ENCODE results near the gene C4orf46. TPM values are rescaled to one million over a fixed set of nuclear protein-coding genes. Genes with fewer than 3 reads are reported as not detected.
"Not testable (repeated sequence)": the region's sequence is repeated elsewhere in the genome, so short reads cannot be mapped to it uniquely, and the experiment has no call there.

Gene C4orf46
- total RNA-seq, 2 experiments from 2014 or later: 18.1 TPM

DNA sequence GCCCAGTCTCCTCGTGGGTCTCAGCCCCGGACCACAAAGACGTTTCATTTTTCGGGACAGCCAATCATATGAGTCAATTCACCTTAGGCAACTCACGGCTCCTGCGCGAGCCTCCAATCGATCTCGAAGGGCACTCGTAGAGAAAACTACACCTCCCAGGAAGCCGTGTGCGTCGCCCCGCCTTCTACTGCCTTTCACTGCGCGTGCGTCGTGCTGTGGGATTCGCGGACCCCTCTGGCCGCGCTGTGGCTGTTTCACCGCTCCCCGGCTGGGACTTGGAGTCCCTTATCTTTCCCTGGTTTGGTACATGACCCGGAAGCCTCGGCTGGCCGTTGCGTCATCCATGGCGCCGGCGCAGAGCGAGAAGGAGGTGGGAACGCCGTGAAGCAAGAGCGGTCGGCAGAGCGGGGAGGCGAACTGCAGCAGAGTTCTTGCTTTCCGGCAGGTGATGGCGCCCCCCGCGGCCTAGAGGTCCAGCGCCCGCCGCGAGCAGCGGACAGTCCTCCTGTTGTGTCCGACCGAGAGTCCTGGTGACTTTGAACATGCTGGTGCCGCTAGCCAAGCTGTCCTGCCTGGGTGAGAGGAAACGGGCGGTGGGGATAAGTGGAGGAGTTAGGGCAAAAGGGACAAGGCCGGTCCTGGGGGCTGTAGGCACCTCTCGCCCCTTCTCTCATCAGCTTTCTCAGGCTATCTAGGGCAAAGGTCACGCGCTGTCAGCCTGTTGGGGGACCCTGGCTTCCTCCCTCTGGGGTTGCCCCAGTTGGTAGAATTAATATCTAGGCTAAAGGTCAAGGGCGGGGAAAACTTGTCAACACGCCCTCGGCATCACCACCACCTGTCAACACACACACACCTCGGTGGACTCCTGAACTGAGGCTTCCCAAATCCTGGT lies 474 bp upstream of the C4orf46 start, which contains the start of gene ETFDH:
Gene ETFDH, plus strand, starts transcription at position 382 of the 892 bp plus-strand sequence. Its CDS starts 161 bp downstream, at position 543.
- Mint-ChIP-seq H3K9me3 (ENCODE audit: low read depth) (no peaks in the 10 kb centered on the region), H3K27ac (peak within 1 kb of the TSS; percentile 97), H3K36me3 (ENCODE audit: low read depth) (peaks cover 6% of the 10 kb centered on the region), H3K4me1 (peaks cover 18% of the 10 kb centered on the region), H3K4me3 (peak within 1 kb of the TSS; percentile 97), H3K27me3 (no peaks in the 10 kb centered on the region)
- DNase-seq: peak; percentile 98
- peak; percentile 88 for ATAC-seq
- ChIA-PET CTCF (interaction anchor here (0.7 kb wide), 2 partner anchors 43 to 134 kb away, joined by 3 read pairs; no protein-coding TSS in a partner anchor), POLR2A (interaction anchor here (0.6 kb wide), 1 partner anchor 53 kb away, joined by 3 read pairs; no protein-coding TSS in a partner anchor)
- intact Hi-C loops (cut with DNase I, micrococcal nuclease): loop anchor here (1.0 to 5.0 kb wide), 12 partner anchors 51 to 534 kb away; partner anchors contain the start of genes PPID (in 2 of the 2), RAPGEF2 (in 2 of the 2) and FNIP2 (in 1 of the 2)

- DNase-seq (peak; percentile 82), ATAC-seq (peak; percentile 32)
- Mint-ChIP-seq H3K27ac (peak overlapping the region; percentile 97), H3K9me3 (ENCODE audit: low read depth) (no peaks in the 10 kb centered on the region), H3K4me3 (peak overlapping the region; percentile 97), H3K4me1 (peaks cover 18% of the 10 kb centered on the region), H3K27me3 (no peaks in the 10 kb centered on the region), H3K36me3 (ENCODE audit: low read depth) (peaks cover 6% of the 10 kb centered on the region)
- intact Hi-C loops (cut with DNase I, micrococcal nuclease): loop anchor here (1.0 to 5.0 kb wide), 9 partner anchors 98 to 535 kb away; partner anchors contain the start of genes FNIP2 (in 1 of the 2) and RAPGEF2 (in 1 of the 2)
- CTCF ChIA-PET: interaction anchor here (0.7 to 1.4 kb wide), 7 partner anchors 29 to 531 kb away, joined by 3 to 4 read pairs (median 3); partner anchors contain the start of gene FNIP2
- POLR2A ChIA-PET: interaction anchor here (0.6 kb wide), 1 partner anchor 54 kb away, joined by 3 read pairs; no protein-coding TSS in a partner anchor
Measured at GRCh38 chr4:158670975-158671664, 567 bp downstream of the C4orf46 start.

GRCh38 chr4:158669310-158669709 lies 2.4 kb downstream of the C4orf46 start:
- no peak for DNase-seq
- Mint-ChIP-seq H3K4me1 (peaks cover 18% of the 10 kb centered on the region), H3K27me3 (no peaks in the 10 kb centered on the region), H3K27ac (no peak overlapping the region), H3K36me3 (ENCODE audit: low read depth) (peaks cover 13% of the 10 kb centered on the region), H3K9me3 (ENCODE audit: low read depth) (no peaks in the 10 kb centered on the region), H3K4me3 (no peak overlapping the region)
- ChIA-PET POLR2A (no interaction called here), CTCF (interaction anchor here (0.7 to 1.1 kb wide), 6 partner anchors 11 to 523 kb away, joined by 3 to 4 read pairs (median 3); no protein-coding TSS in a partner anchor)
- no peak for ATAC-seq
- intact Hi-C loops (cut with DNase I, micrococcal nuclease): no loop called here

DNA sequence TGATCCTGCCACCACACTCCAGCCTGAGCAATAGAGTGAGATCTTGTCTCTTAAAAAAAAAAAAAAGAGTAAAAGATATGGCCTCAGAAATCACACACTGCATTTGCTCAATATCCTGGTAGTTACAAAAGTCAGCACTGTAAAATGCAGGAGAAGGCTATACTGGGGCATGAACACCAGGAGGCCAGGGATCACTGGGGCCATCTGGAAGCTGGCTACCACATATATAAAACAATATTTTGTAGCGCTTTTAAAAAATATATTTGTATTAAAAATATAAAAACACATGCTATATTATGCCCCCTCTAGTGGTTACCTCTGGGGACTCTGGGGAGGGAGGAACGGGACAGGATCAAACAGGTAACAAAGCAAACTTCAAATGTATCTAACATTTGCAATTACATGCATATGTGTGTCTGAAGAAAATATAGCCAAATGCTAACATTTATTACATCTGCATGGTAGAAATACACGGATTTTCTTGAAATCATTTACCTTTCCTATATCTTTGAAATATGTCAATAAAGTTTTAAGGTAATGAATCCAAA lies 4.0 kb downstream of the C4orf46 start:
- peaks cover 16% of the 10 kb centered on the region for H3K4me1 Mint-ChIP-seq
- H3K27ac Mint-ChIP-seq: no peak overlapping the region
- CTCF ChIA-PET: interaction anchor here (0.7 to 1.2 kb wide), 3 partner anchors 13 to 536 kb away, joined by 3 to 4 read pairs (median 4); no protein-coding TSS in a partner anchor
- peaks cover 13% of the 10 kb centered on the region for H3K36me3 Mint-ChIP-seq (ENCODE audit: low read depth)
- no peak overlapping the region for H3K4me3 Mint-ChIP-seq
- H3K27me3 Mint-ChIP-seq: no peaks in the 10 kb centered on the region
- H3K9me3 Mint-ChIP-seq (ENCODE audit: low read depth): no peaks in the 10 kb centered on the region
- DNase-seq (peak; percentile 40), ATAC-seq (no peak)
- POLR2A ChIA-PET: no interaction called here
- intact Hi-C loops (cut with DNase I, micrococcal nuclease): no loop called here

DNA sequence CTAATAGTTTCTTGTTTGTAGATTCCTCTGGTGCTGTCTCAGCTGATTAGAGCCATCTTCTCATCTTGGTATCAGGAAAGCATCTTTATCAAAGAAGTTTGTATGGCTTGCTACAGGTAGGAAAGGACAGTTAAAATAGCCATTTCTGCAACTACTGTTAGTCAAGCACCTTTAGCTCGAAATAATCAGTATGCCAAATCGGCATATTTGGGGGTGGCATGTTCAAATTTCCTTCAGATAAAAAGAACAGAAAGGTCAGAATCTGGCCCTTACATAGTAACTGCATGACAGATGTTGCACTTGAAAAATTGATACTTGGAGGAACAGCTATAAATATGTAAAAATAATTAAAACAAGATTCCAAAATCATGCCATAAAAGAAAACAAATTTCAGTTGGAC lies 4.8 kb downstream of the C4orf46 start:
- no peak overlapping the region for H3K4me3 Mint-ChIP-seq
- H3K27me3 Mint-ChIP-seq: no peaks in the 10 kb centered on the region
- ChIA-PET CTCF (interaction anchor here (0.9 to 1.2 kb wide), 2 partner anchors 48 to 537 kb away, joined by 3 to 4 read pairs; no protein-coding TSS in a partner anchor), POLR2A (interaction anchor here (0.5 kb wide), 1 partner anchor 44 kb away, joined by 3 read pairs; no protein-coding TSS in a partner anchor)
- H3K4me1 Mint-ChIP-seq: peaks cover 15% of the 10 kb centered on the region
- peaks cover 13% of the 10 kb centered on the region for H3K36me3 Mint-ChIP-seq (ENCODE audit: low read depth)
- DNase-seq (no peak), ATAC-seq (no peak)
- H3K27ac Mint-ChIP-seq: no peak overlapping the region
- H3K9me3 Mint-ChIP-seq (ENCODE audit: low read depth): no peaks in the 10 kb centered on the region
- intact Hi-C loops (cut with DNase I, micrococcal nuclease): no loop called here

- no peak overlapping the region for H3K27ac Mint-ChIP-seq
- ChIA-PET POLR2A (no interaction called here), CTCF (interaction anchor here (0.6 to 1.0 kb wide), 2 partner anchors 11 to 99 kb away, joined by 3 to 4 read pairs; no protein-coding TSS in a partner anchor)
- DNase-seq (no peak), ATAC-seq (no peak)
- no peaks in the 10 kb centered on the region for H3K9me3 Mint-ChIP-seq (ENCODE audit: low read depth)
- H3K4me1 Mint-ChIP-seq: peaks cover 5% of the 10 kb centered on the region
- H3K27me3 Mint-ChIP-seq: no peaks in the 10 kb centered on the region
- peaks cover 11% of the 10 kb centered on the region for H3K36me3 Mint-ChIP-seq (ENCODE audit: low read depth)
- intact Hi-C loops (cut with DNase I, micrococcal nuclease): no loop called here
- H3K4me3 Mint-ChIP-seq: no peak overlapping the region
Measured at GRCh38 chr4:158664806-158665205, 6.9 kb downstream of the C4orf46 start.

DNA sequence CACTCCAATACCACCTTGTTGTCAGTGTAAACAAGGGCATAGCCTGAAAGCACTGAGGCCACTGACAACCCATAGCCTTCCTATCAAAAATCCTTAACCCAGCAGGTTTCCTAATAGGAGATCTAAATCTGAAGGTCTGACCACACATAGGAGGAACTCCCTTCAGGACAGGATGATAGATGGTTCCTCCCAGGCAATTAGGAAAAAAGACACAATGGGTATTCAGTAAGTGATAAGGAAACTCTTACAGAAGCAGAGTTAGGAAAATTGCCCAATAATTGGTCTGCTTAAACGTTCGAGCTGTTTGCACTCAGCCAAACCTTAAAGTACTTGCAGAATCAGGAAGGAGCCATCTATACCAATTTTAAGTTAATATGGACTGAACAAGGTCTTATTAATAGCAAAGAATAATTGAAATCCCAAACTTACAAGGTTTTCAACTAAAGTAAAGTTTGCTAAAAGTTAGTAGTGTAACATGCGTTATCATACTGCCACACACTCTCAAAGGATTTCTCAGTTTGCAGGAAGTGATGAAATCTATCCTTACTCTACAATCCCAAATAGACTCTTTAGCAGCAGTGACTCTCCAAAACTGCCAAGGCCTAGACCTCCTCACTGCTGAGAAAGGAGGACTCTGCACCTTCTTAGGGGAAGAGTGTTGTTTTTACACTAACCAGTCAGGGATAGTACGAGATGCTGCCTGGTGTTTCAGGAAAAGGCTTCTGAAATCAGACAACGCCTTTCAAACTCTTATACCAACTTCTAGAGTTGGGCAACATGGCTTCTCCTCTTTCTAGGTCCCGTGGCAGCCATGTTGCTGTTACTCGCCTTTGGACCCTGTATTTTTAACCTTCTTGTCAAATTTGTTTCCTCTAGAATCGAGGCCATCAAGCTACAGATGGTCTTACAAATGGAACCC lies 7.7 kb downstream of the C4orf46 start:
- ATAC-seq; DNase-seq; H3K9me3 Mint-ChIP-seq (ENCODE audit: low read depth); H3K27me3 Mint-ChIP-seq; H3K4me1 Mint-ChIP-seq; H3K36me3 Mint-ChIP-seq (ENCODE audit: low read depth); POLR2A ChIA-PET; H3K4me3 Mint-ChIP-seq; intact Hi-C loops (cut with DNase I, micrococcal nuclease); H3K27ac Mint-ChIP-seq: not testable (repeated sequence)
- CTCF ChIA-PET: interaction anchor here (0.6 kb wide), 2 partner anchors 11 to 543 kb away, joined by 3 to 4 read pairs; no protein-coding TSS in a partner anchor

DNA sequence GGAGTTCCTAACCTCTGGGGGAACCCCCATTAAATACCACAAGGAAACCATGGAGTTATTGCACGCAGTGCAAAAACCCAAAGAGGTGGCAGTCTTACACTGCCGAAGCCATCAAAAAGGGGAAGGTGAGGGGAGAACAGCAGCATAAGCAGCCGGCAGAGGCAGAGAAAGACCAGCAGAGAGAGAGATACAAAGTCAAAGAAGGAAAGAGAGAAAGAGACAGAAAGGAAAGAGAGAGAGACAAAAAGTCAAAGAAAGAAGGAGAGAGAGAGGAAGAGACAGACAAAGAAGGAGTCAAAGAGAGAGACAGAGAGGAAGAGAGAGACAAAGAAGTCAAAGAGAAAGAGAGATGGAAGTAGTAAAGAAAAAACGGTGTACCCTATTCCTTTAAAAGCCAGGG lies 8.4 kb downstream of the C4orf46 start:
- POLR2A ChIA-PET; H3K27ac Mint-ChIP-seq; CTCF ChIA-PET; H3K9me3 Mint-ChIP-seq (ENCODE audit: low read depth); H3K36me3 Mint-ChIP-seq (ENCODE audit: low read depth); ATAC-seq; DNase-seq; intact Hi-C loops (cut with DNase I, micrococcal nuclease); H3K4me1 Mint-ChIP-seq; H3K4me3 Mint-ChIP-seq; H3K27me3 Mint-ChIP-seq: not testable (repeated sequence)

GRCh38 chr4:158657291-158657690 lies 14.4 kb downstream of the C4orf46 start:
- Mint-ChIP-seq H3K9me3 (ENCODE audit: low read depth) (no peaks in the 10 kb centered on the region), H3K4me3 (no peak overlapping the region), H3K27ac (no peak overlapping the region), H3K4me1 (peaks cover 7% of the 10 kb centered on the region), H3K27me3 (peaks cover 2% of the 10 kb centered on the region), H3K36me3 (ENCODE audit: low read depth) (no peaks in the 10 kb centered on the region)
- ChIA-PET POLR2A (no interaction called here), CTCF (interaction anchor here (0.6 to 1.4 kb wide), 3 partner anchors 11 to 544 kb away, joined by 3 to 4 read pairs (median 4); no protein-coding TSS in a partner anchor)
- DNase-seq (no peak), ATAC-seq (no peak)
- intact Hi-C loops (cut with DNase I, micrococcal nuclease): no loop called here

DNA sequence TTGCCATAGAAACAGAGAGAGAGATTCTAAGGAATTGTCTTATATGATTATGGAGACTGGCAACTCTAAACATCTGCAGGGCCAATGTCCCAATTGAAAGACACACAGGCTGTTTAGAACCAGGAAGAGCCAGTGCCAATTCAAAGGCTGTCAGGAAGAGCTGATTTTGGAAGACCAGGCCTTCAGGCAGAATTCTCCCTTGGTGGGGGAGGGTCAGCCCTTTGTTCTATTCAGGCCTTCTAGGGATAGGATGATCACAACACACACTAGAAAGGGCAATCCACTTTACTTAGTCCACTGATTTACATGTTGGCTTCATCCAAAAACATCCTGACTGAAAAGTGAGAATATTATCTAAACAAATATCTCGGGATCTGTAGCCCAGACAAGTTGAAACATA lies 15.2 kb downstream of the C4orf46 start:
- H3K4me1 Mint-ChIP-seq: peaks cover 7% of the 10 kb centered on the region
- no peak overlapping the region for H3K27ac Mint-ChIP-seq
- intact Hi-C loops (cut with DNase I, micrococcal nuclease): no loop called here
- CTCF ChIA-PET: interaction anchor here (1.1 to 1.4 kb wide), 2 partner anchors 14 to 401 kb away, joined by 3 read pairs; no protein-coding TSS in a partner anchor
- H3K36me3 Mint-ChIP-seq (ENCODE audit: low read depth): no peaks in the 10 kb centered on the region
- H3K27me3 Mint-ChIP-seq: peaks cover 2% of the 10 kb centered on the region
- POLR2A ChIA-PET: no interaction called here
- no peak for DNase-seq
- H3K9me3 Mint-ChIP-seq (ENCODE audit: low read depth): no peaks in the 10 kb centered on the region
- no peak for ATAC-seq
- H3K4me3 Mint-ChIP-seq: no peak overlapping the region

All from activated CD4-positive, alpha-beta T cell treated with anti-CD3 and anti-CD28 coated beads for 36 hours (primary cell).